AG20443 (cell line): ENCODE measurements around the gene TKFC.

Experiments used
- DNase-seq: peaks from one replicate; pipeline ENCODE4 v3.0.0; 2012; ENCODE audit warnings: low spot score, mixed read lengths

TKFC gene

GRCh38 chr11:61332797-61333549, at the start of gene TKFC, which contains the start of gene DDB1:
TKFC (plus strand) TSS chr11:61333228; CDS start chr11:61334729, 1,501 bp downstream.
DDB1 (minus strand) TSS chr11:61333105; CDS start chr11:61332968, 137 bp downstream.
- DNase-seq = peak; percentile 96

GRCh38 chr11:61283613-61284012, 49.4 kb upstream of the TKFC start:
- no peak for DNase-seq

- DNase-seq = no peak
These were observed 45.6 kb upstream of the TKFC start for GRCh38 chr11:61287338-61287977.

GRCh38 chr11:61290905-61291690, 41.9 kb upstream of the TKFC start:
- DNase-seq = no peak

- no peak for DNase-seq
These were observed 40.7 kb upstream of the TKFC start for GRCh38 chr11:61292356-61292755.

- peak; percentile 69 for DNase-seq
These were observed 38.9 kb upstream of the TKFC start for GRCh38 chr11:61293867-61294716.

GRCh38 chr11:61294717-61295595, 38.1 kb upstream of the TKFC start, which contains the start of gene VWCE:
VWCE (minus strand) TSS chr11:61295316; CDS start chr11:61295037, 279 bp downstream.
- peak; percentile 80 for DNase-seq

GRCh38 chr11:61295596-61295926, 37.5 kb upstream of the TKFC start:
- DNase-seq = no peak

- peak; percentile 60 for DNase-seq
These were observed 35.7 kb upstream of the TKFC start for GRCh38 chr11:61297341-61297740.

GRCh38 chr11:61297746-61298145, 35.3 kb upstream of the TKFC start:
- peak; percentile 91 for DNase-seq

GRCh38 chr11:61298663-61299244, 34.3 kb upstream of the TKFC start:
- DNase-seq = no peak

GRCh38 chr11:61302550-61302949, 30.5 kb upstream of the TKFC start:
- no peak for DNase-seq

GRCh38 chr11:61303725-61304124, 29.3 kb upstream of the TKFC start:
- DNase-seq = no peak

GRCh38 chr11:61305417-61305816, 27.6 kb upstream of the TKFC start:
- no peak for DNase-seq

- no peak for DNase-seq
These were observed 26.8 kb upstream of the TKFC start for GRCh38 chr11:61306221-61306620.

GRCh38 chr11:61307354-61307753, 25.7 kb upstream of the TKFC start:
- DNase-seq = no peak

- no peak for DNase-seq
These were observed 23.9 kb upstream of the TKFC start for GRCh38 chr11:61309141-61309540.

- no peak for DNase-seq
These were observed 23.3 kb upstream of the TKFC start for GRCh38 chr11:61309739-61310138.

- DNase-seq = no peak
These were observed 22.3 kb upstream of the TKFC start for GRCh38 chr11:61310749-61311148.

- no peak for DNase-seq
These were observed 17.8 kb upstream of the TKFC start for GRCh38 chr11:61315260-61315659.
